HG03469 (cell line): ENCODE data around the gene SIRT7.
"Not testable (repeated sequence)": the region's sequence is repeated elsewhere in the genome, so short reads cannot be mapped to it uniquely, and the experiment has no call there.

Source experiments
- ATAC-seq: cut with Tn5 transposase; IDR thresholded peaks from one replicate; pipeline ENCODE4 v1.9.1; 2021; ENCODE audit warnings: mild to moderate bottlenecking, moderate library complexity, moderate number of reproducible peaks; ENCODE audit not compliant: unreplicated experiment

SIRT7 gene

GRCh38 chr17:81955058-81955681, 37.2 kb upstream of the SIRT7 start:
- no peak for ATAC-seq

GRCh38 chr17:81954131-81955057, 36.4 kb upstream of the SIRT7 start:
- no peak for ATAC-seq

GRCh38 chr17:81953443-81953842, 35.5 kb upstream of the SIRT7 start:
- not testable (repeated sequence) for ATAC-seq

DNA sequence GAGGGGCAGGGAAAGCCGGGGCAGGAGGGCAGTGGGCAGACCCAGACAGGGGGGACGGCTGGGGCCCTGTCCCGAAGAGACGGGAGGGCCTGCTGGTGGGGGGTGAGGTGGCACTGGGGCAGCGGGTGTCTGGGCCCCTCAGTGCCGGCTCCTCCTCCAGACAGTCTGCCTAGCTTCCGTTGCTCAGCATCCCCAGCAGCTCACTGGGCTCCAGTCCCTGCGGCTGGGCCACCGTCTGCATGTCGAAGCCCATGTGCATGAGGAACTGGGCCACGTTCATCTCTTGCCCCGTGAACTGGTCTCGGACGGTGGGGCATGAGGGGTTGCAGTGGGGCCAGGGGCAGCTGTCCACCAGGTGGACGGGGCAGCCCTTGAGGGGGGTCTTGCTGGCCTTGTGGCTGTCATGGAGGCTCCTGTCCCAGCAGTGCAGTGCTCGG, 34.8 kb upstream of the SIRT7 start:
- no peak for ATAC-seq

DNA sequence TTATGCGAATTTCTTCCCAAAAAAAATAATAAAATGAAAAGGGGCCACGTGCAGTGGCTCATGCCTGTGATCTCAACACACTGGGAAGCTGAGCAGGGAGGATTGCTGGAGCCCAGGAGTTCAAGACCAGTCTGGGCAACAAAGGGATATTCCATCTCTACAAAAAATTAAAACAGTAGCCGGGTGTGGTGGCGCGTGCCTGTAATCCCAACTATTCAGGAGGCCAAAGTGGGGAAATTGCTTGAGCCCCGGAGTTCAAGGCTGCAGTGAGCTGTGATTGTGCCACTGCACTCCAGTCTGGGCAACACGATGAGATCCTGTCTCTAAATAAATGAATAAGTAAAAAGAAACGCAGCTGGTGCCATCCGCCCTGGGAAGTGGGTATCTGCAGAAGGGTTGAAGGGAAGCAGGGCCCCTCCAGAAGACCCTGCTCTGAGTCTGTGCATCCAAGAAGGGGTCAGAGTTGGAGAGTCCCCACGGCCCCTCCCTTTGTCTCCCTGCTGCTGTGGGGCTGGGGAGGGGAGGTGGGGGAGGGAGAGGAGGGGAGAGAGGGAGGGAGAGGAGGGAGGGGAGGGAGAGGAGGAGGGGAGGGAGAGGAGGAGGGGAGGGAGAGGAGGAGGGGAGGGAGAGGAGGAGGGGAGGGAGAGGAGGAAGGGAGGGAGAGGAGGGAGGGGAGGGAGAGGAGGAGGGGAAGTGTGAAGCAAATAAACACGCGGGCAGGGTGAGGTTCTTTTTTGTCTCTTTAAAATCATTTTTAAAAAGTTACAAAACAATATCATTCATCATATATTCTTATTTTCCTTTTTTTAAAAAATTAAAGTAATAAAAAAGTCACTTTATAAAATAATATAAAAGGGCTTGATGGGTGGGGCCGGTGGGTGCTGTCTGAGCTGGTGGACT, 34.1 kb upstream of the SIRT7 start:
- no peak for ATAC-seq

GRCh38 chr17:81950501-81950900, 32.5 kb upstream of the SIRT7 start:
- ATAC-seq: no peak

DNA sequence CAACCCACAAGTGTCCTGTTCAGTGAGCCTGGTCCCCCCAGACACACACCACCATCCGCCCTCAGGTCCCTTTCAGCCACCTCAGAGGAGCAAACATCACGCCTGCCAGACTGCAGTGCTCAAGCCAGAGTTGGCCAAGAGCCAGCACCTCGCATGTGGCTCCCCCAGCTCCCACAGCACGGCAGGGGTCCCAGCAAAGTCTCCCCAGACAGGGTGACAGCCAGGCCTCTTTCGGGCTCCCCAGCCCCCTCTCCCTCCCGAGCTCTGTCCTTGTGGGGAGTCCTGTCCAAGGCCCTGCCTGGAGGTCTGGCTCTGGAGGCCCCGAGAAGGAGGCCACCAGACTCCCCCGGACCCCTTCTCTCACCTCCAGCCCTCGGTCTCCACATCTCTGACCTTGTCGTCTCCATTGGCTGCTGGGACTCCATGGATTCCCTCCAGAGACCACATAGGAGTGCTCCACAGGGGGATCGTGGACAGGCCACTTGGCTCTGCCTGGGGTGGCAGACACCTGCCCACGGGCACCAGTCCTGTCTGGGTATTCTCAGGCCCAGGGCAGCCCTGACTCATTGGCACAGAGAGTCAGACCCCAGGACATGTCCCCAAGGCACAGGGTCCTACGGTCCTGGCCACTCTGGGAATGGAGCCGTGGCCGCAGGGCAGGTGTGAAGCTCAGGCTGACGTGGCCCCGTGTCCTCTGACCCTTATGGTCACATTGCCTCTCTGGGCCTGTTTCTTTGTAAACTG, 30.8 kb upstream of the SIRT7 start:
- ATAC-seq: no peak

DNA sequence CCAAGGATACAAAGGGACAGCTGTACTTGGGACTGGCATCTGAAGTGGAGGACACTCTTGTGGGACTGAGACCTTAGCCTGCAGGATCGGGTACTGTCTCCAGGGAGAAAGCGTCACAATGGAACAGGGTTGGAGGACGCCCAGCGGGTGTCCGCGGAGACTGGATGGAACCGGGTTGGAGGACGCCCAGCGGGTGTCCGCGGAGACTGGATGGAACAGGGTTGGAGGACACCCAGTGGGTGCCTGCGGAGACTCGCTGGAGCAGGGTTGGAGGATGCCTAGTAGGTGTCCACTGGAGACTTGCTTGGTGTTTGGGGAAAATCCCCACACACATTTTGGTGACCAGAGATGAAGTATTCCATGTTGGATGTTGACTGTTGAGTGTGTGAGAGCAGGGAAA, 29.2 kb upstream of the SIRT7 start, which contains the start of gene MYADML2:
Gene MYADML2, minus strand, starts transcription at position 45 of the 400 bp plus-strand sequence. CDS start 5,492 bp downstream, outside the sequence.
- no peak for ATAC-seq

DNA sequence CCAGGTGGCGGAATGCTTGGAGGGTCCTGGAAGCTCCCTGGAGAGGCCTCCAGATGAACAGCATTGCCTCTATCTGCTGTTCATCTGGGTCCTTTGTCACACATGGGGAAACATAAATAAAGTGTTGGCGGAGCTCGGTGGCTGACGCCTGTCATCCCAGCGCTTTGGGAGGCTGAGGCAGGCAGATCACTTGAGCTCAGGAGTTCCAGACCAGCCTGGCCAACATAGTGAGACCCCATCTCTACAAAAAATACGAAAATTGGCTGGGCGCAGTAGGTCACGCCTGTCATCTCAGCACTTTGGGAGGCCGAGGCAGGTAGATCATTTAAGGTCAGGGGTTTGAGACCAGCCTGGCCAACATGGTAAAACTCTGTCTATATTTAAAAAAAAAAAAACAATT, 26.9 kb upstream of the SIRT7 start:
- ATAC-seq: no peak

- no peak for ATAC-seq
Observed at GRCh38 chr17:81942167-81942553, 24.2 kb upstream of the SIRT7 start.

DNA sequence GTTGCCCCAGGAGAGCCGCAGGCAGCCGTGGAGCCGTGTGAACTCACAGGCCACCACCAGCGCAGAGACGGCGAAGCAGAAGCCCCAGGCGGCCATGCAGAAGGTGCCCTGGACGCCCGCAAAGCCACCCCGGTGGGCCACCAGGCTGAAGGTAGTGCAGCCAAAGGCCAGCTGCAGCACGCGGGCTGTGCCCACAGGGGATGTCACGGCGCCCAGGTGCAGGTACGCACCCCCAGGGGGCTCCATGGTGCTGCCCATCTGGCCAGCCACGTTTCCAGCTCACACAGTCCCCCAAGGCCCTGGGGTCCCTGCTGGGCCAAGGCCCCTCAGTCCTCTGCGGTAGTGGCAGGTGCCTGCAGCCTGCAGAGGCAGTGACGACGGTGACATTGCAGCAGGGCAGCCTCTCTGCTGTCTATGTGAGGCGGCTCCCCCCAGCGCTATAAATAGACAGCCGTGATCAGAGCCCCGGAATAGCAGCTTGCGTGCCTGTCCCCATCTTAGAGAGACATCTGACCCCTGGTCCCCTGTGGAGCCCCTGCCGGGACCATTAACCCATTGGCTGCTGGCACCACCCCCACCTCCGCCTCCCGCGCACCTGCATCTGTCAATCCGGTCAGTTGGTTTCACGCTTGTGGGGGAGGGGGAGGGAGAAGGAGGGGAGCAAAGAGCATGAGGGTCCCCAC, 23.6 kb upstream of the SIRT7 start:
- no peak for ATAC-seq

- no peak for ATAC-seq
Observed at GRCh38 chr17:81940538-81941483, 22.8 kb upstream of the SIRT7 start.

DNA sequence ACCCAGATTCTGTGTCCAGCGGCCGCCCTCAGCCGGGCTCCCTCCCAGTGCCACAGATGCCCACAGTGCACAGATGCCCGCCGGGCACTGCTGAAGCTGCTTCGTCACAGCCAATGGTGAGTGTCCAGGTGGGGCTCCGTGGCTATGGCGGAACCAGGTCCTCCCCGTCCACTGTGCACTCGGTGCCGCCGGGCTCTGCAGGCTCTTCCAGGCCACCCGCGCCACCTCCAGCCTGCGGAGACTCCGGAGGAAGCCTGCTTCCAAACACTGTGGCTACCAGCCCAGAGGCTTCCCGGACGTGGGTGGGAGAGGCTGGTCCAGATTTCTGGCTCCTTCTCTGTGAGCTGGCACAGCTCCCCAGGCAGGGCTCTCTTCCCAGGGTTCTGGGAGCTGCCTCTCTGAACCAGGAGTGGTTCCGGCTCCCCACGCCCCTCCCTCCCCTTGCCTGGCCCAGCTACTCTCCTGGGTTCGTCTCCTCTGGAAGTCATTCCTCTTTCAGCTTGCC, 22.0 kb upstream of the SIRT7 start:
- ATAC-seq: no peak

GRCh38 chr17:81939218-81939617, 21.2 kb upstream of the SIRT7 start:
- ATAC-seq: no peak

- ATAC-seq: no peak
Observed at GRCh38 chr17:81935709-81936084, 17.7 kb upstream of the SIRT7 start.

DNA sequence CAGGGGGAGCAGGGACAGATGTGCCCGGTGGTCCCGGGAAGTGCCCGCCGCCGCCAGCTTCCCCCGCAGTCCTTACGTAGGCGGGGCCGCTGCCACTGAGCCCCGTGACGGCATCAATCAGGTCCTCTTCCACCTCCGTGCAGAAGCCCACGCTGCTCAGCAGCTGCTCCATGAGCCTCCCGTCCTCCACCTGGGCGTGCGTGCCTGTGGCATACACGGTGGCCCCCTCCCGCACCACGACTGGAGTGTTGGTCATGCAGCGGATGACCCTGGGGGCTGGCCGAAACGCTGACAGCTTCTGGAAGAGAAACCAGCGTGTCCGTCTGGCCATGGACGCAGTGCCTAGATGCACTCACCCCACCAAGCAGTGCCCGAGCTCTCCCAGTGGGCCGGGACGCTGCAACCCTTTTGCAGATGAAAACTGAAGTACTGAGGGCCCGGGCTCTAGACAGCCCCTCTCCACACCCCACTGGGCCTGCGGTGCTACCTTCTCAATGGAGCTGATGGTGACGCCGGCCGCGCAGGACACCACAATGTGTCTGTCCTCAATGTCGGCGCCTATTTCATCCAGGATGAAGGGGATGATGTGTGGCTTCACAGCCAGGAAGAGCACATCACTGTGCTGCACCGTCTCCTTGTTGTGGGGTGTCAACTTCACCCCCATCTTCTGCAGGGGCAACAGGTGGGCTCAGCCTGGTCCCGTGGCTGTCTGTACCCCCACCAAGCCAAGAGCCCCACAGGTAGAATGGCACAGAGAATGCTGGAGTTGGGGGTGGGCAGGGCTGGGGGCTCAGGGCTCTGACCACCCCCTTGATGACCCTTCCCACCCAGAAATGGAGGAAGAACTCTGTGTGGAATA, 17.1 kb upstream of the SIRT7 start:
- ATAC-seq: no peak

DNA sequence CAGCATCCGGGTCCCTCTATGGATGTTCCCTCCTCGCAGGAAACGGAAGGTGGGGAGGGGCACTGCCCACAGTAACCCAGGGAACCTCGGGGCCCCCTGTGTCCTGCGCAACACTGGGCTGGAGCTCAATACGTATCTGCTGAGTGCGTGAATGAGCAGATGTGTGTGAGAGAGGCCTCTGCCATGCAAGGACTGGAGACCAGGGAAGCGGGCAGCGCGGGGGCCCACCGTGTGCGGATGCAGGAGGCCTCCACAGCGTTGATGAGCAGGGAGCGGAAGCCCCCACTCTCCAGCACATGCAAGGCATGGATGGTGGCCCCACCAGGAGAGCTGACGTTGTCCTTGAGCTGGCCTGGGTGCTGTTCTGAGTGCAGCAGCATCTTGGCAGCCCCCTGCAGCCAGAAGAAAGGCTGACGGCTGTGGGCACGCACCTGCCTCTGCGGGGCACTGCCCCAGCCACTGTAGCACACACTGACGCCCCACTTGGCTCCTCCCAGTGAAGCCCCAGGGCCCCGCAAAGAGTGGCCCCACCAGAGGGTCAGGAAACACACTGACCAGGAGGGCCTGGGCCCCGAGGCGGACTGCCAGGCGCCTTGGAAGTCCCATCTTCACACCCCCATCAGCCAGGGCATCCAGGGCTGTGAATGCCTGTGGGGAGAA, 16.3 kb upstream of the SIRT7 start:
- ATAC-seq: no peak
